8988T (cell line): Measurements from ENCODE around the gene PSTPIP1.

Experiments used
- DNase-seq: peaks from one replicate; pipeline ENCODE4 v3.0.0; 2011

PSTPIP1 gene

DNA sequence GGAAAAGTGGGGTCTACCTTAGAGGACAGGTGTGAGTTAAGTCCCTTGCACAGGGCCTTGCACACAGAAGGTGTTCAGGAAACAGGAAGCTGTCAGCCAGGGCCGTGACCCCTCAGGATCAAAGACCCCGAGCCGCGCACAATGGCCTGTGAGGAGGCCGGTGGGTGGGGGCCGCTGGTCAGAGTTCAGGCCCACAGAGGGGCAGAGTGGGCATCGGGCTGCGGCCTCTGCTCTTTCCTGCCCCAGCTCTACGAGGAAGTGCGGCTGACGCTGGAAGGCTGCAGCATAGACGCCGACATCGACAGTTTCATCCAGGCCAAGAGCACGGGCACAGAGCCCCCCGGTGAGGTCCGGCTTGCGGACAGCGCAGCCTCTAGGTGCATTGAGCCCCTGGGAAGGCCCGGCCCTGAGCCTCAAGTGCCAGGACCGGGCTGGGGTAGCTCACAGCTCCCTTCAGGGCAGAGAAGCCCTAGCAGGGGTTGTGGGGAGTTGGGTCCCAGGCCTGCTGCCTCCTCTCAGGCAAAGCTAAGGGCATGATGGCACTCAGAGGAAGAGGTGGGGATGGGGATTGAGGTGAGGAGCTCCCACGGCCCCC is 37.2 kb downstream of the PSTPIP1 start:
- no peak for DNase-seq

GRCh38 chr15:77032647-77033416 is 37.9 kb downstream of the PSTPIP1 start:
- DNase-seq: peak; percentile 8

DNA sequence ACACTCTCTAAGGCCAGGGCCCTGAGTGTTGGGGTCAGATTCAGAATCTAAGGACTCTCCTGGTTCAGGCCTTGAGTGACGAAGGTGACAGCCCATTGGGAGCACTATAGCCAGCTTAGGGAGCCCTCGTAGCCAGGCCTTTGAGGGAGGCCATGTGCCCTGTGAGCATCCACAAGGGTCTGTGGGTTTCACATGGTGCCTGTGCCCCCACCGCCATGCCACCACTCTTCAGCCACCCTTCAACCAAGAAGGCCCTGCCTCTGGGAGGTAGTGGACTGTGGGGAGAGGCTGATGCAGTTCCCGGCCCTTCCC is 38.4 kb downstream of the PSTPIP1 start:
- DNase-seq: no peak

- peak; percentile 3 for DNase-seq
Observed at GRCh38 chr15:77033729-77034671, 39.1 kb downstream of the PSTPIP1 start.

DNA sequence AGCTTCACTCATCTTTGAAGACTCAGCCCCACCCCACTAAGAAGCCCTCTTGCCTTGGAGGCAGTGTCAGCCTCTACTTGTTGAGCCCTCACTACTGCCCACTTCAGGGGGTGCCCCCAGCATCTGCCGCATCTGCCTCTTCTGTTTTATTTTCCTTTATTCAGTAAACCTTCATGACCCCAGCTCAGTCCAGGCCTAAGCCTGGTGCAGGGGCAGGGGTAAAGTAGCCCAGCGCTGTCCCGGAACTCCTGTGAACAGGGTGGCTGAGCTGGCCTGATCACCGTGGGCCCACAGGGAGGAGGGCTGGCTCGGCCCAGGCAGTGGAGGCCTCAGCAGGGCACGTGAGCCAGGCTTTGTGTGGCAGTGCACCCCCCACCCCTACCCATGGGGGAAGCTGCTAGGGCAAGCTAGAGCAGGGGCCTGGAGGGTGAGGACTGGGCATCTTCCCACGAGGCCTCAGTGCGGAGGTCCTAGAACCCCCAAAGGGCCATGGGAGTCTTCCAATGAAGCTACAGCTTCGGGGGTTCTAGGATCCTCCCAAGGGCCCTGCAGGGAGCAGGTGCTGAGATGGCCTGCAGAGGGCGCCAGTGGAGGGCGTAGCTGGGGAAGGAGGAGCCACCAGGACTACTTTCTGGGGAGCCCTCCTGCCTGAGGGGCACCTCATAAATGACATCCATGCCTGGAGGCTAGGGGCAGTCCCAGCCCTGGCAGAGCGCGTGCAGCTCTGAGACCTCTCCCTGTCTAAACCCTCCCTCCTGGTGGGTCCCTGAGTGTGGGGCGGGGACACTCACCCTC is 40.0 kb downstream of the PSTPIP1 start:
- peak; percentile 48 for DNase-seq

DNA sequence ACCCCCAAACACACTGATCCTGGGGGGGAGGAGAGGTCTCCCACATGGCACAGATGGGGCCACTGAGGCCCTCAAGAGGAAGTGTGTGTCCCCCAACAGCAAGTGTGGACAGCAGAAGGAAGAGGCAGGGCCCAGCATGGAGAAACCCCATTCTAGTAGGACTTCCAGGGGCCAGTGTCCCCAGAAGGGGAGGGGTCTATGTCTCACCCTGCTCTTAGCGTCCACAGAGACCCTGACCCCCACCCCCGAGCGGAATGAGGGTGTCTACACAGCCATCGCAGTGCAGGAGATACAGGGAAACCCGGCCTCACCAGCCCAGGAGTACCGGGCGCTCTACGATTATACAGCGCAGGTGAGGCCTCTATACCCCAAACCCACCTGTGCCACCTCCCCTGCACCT is 40.7 kb downstream of the PSTPIP1 start:
- no peak for DNase-seq

- DNase-seq: peak; percentile 11
Observed at GRCh38 chr15:77035999-77036471, 41.1 kb downstream of the PSTPIP1 start.

GRCh38 chr15:77036537-77037387 is 41.8 kb downstream of the PSTPIP1 start:
- peak; percentile 8 for DNase-seq

- DNase-seq: peak; percentile 6
Observed at GRCh38 chr15:77037388-77038209, 42.7 kb downstream of the PSTPIP1 start.

DNA sequence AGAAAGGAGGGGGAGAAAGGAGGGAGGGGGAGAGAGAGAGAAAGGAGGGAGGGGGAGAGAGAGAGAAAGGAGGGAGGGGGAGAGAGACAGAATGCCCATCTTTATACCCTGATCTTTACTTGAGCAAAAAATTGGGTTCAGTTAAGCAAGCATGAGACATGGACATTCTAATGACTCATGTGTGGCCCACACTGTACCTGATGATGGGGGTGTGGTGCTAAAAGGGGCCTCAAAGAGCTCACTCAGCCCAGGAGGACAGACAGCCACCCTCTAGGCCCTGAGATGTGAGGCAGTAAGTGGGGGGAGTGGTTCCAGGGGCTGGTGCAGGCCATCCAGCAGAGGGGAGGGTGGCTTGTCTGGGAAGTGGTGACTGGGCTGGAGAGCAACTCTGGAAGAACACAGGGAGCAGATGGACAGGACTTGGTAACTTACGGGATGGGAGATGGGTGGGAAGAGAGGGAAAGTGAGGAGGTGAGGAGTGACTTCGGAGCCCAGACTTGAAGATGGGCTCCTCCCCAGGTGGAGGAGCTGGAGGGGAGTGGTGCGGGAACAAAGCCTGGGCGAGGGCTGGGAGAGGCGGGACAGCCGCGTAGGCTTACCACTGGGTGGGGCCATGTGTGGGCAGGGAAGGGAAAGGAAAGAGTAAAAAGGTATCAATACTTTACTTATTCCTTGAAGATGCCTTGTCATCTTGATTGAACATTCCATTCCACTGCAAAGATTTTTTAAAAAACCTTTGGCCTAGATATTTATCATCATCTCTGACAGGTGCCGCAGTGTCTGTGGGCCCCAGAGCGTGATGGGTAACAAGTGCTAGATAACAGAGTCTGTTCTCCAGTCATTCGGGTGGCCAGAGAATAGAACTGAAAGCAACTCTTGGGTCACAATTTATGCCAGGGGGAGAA is 43.6 kb downstream of the PSTPIP1 start:
- no peak for DNase-seq

DNA sequence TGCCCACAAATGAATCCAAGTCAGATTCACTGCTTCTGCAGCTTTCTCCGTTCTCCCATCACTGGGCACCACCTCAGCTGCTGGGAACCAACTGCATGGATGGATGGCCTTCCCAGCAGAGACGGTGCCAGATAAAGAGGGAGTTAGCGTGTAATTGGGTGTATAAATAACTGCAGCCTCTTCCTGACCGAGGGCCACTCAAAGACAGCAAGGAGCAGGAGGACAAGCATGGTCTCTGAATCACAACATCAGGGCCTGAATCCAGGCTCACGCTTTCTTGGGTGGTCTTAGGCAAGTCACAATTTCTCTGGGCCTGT is 44.2 kb downstream of the PSTPIP1 start:
- no peak for DNase-seq

GRCh38 chr15:77039848-77040247 is 44.9 kb downstream of the PSTPIP1 start:
- no peak for DNase-seq

DNA sequence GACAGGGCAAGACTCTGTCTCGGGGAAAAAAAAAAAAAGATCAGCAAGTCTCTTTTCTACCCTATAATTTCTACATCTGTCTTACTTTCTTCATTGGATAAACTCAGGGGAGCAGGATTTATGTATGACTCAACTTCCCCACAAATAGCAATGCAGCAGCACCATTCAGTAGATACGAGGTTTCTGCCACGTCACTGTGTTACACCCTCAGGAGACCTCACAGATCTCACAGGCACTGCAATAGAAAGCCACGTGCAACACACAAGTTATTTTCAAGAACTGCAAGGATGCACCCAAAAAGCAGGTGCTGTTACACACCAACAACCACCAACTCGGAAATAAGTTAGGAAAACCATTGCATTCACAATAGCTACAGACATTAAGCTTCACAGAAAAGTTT is 45.7 kb downstream of the PSTPIP1 start:
- no peak for DNase-seq

GRCh38 chr15:77042245-77042919 is 47.5 kb downstream of the PSTPIP1 start:
- DNase-seq: no peak

- DNase-seq: no peak
Observed at GRCh38 chr15:77042955-77043920, 48.3 kb downstream of the PSTPIP1 start.

DNA sequence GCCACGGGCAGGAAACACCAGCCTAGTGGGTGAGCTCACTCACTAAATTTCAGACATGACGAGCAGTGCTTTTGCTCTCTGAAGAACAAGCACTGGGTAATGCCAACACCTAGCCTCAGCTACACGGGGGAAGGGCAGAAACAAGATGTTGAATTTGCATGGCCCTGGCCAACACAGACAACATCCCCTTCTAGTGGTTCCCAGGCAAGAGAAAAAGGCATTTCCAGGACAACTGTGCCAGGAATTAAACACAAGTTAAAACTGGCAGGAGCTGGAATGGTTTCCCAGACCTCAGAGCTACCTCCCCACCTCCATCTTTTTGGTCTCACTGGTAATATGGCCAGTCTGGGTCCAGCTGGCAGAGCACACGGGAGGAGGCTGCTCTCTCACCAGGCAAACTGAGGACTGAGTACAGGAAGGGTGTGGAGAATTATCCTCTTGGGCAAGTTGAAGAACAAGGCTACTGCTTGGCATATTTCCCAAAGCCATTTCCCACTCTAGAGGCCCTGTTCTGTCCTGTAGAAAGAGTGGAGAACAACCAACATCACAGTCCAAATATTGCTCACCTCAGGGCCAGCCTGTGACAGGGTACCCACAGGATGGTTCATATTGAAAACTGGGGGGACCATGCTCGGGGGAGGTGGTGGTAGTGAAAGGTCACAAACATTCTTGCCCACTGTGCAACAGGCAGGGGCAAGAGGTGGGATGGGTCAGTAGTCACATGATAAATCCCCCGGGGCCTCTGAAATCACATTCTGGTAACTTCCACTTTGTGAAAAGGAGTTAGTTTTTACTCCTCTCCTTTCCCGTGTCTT is 49.5 kb downstream of the PSTPIP1 start:
- no peak for DNase-seq

- no peak for DNase-seq
Observed at GRCh38 chr15:77045985-77046384, 51.1 kb downstream of the PSTPIP1 start.
